D721Med (cell line): ENCODE data around the gene PHACTR1.

ENCODE experiments used
- DNase-seq: peaks from one replicate; pipeline ENCODE4 v3.0.0; 2011; ENCODE audit warnings: low spot score; ENCODE audit not compliant: insufficient read length
- FAIRE-seq: peaks from 2 replicates; lab custom pipeline; 2011; peaks lifted over from hg19 to GRCh38; lab: Jason Lieb, UNC
- CTCF ChIP-seq: IDR thresholded peaks from 2 replicates; pipeline ENCODE4 v1.5.1; 2012; ENCODE audit warnings: mild to moderate bottlenecking, control low read depth; ENCODE audit not compliant: insufficient read depth; ENCODE audit errors: missing control alignments

PHACTR1 gene

GRCh38 chr6:13072686-13073347, 356.2 kb downstream of the PHACTR1 start:
- FAIRE-seq (no peak), DNase-seq (no peak)
- no peak for TF ChIP-seq CTCF

- no peak for DNase-seq
- no peak for FAIRE-seq
- no peak for TF ChIP-seq CTCF
Observed at GRCh38 chr6:13074415-13075140, 358.0 kb downstream of the PHACTR1 start.

- no peak for FAIRE-seq
Observed at GRCh38 chr6:13075141-13075845, 358.7 kb downstream of the PHACTR1 start.

GRCh38 chr6:13076575-13076974, 360.0 kb downstream of the PHACTR1 start:
- no peak for DNase-seq
- FAIRE-seq, result no peak
- TF ChIP-seq CTCF, result no peak

More at GRCh38 chr6:13075141-13075845, 358.7 kb downstream of the PHACTR1 start:
- TF ChIP-seq CTCF, result no peak
- DNase-seq, result no peak

GRCh38 chr6:13077117-13077516, 360.6 kb downstream of the PHACTR1 start:
- no peak for FAIRE-seq
- TF ChIP-seq CTCF, result no peak
- no peak for DNase-seq

GRCh38 chr6:13079096-13079723, 362.6 kb downstream of the PHACTR1 start:
- FAIRE-seq (no peak), DNase-seq (no peak)
- TF ChIP-seq CTCF, result no peak
